Measurements from ENCODE around the gene CRYGD. TPM values are rescaled to one million over a fixed set of nuclear protein-coding genes. Genes with fewer than 3 reads are reported as not detected.

The CRYGD gene
- total and polyA plus RNA-seq, 2 donors (not counting 1 experiment from before 2014, with no cell fraction given): not detected

Other genes starting within 250 kb of the CRYGD start
- 17.2 and 20.1 TPM in 2 replicates for gene PLEKHM3, start 99.0 kb downstream of the CRYGD start, total RNA-seq
- 4.4 and 5.3 TPM in 2 replicates for gene PLEKHM3, start 99.0 kb downstream of the CRYGD start, polyA plus RNA-seq
- gene CRYGC, start 5.3 kb upstream of the CRYGD start, total RNA-seq: not detected in 2 replicates
- not detected in 2 replicates for gene CRYGC, start 5.3 kb upstream of the CRYGD start, polyA plus RNA-seq
- not detected in 2 replicates for gene CRYGB, start 21.6 kb upstream of the CRYGD start, total RNA-seq
- gene CRYGB, start 21.6 kb upstream of the CRYGD start, polyA plus RNA-seq: not detected in 2 replicates
- not detected in 2 replicates for gene CRYGA, start 39.1 kb upstream of the CRYGD start, total RNA-seq
- not detected in 2 replicates for gene CRYGA, start 39.1 kb upstream of the CRYGD start, polyA plus RNA-seq
- not detected in 2 replicates for gene C2orf80, start 65.5 kb upstream of the CRYGD start, total RNA-seq
- gene C2orf80, start 65.5 kb upstream of the CRYGD start, polyA plus RNA-seq: not detected in 2 replicates
- 353 and 378 TPM in 2 replicates for gene IDH1, start 130.5 kb upstream of the CRYGD start, total RNA-seq
- 199 and 200 TPM in 2 replicates for gene IDH1, start 130.5 kb upstream of the CRYGD start, polyA plus RNA-seq
- gene PIKFYVE, start 141.7 kb upstream of the CRYGD start, total RNA-seq: 33.6 and 40.1 TPM in 2 replicates
- gene PIKFYVE, start 141.7 kb upstream of the CRYGD start, polyA plus RNA-seq: 22.0 and 23.8 TPM in 2 replicates

Measured in fibroblast of lung (primary cell).